HG03039 (cell line): Measurements from ENCODE around the gene TPD52L2.
"Not testable (repeated sequence)": the region's sequence is repeated elsewhere in the genome, so short reads cannot be mapped to it uniquely, and the experiment has no call there.

Source experiments
- ATAC-seq: cut with Tn5 transposase; IDR thresholded peaks from one replicate; pipeline ENCODE4 v1.9.1; 2021; ENCODE audit warnings: mild to moderate bottlenecking, moderate library complexity; ENCODE audit not compliant: unreplicated experiment

Gene TPD52L2

GRCh38 chr20:63835021-63835858, 29.8 kb upstream of the TPD52L2 start:
- no peak for ATAC-seq

- no peak for ATAC-seq
Observed at GRCh38 chr20:63836458-63837344, 28.4 kb upstream of the TPD52L2 start.

- ATAC-seq: no peak
Observed at GRCh38 chr20:63837479-63837878, 27.6 kb upstream of the TPD52L2 start.

GRCh38 chr20:63839620-63840019, 25.4 kb upstream of the TPD52L2 start:
- no peak for ATAC-seq

- ATAC-seq: no peak
Observed at GRCh38 chr20:63840405-63840828, 24.7 kb upstream of the TPD52L2 start.

GRCh38 chr20:63842258-63842657, 22.8 kb upstream of the TPD52L2 start:
- ATAC-seq: no peak

GRCh38 chr20:63843222-63843621, 21.8 kb upstream of the TPD52L2 start:
- no peak for ATAC-seq

GRCh38 chr20:63843778-63844177, 21.3 kb upstream of the TPD52L2 start:
- no peak for ATAC-seq

- ATAC-seq: no peak
Observed at GRCh38 chr20:63844511-63844991, 20.5 kb upstream of the TPD52L2 start.

GRCh38 chr20:63846128-63846771, 18.8 kb upstream of the TPD52L2 start:
- no peak for ATAC-seq

- no peak for ATAC-seq
Observed at GRCh38 chr20:63846888-63847236, 18.2 kb upstream of the TPD52L2 start.

GRCh38 chr20:63847237-63848002, 17.6 kb upstream of the TPD52L2 start:
- no peak for ATAC-seq

GRCh38 chr20:63848003-63848911, 16.8 kb upstream of the TPD52L2 start:
- no peak for ATAC-seq

GRCh38 chr20:63850689-63851547, 14.2 kb upstream of the TPD52L2 start:
- ATAC-seq: no peak

- not testable (repeated sequence) for ATAC-seq
Observed at GRCh38 chr20:63851548-63851943, 13.5 kb upstream of the TPD52L2 start.

- ATAC-seq: not testable (repeated sequence)
Observed at GRCh38 chr20:63853733-63854068, 11.4 kb upstream of the TPD52L2 start.

GRCh38 chr20:63854069-63854765, 10.9 kb upstream of the TPD52L2 start:
- ATAC-seq: no peak

GRCh38 chr20:63854766-63855362, 10.2 kb upstream of the TPD52L2 start:
- ATAC-seq: no peak
